GM12892 (cell line): ENCODE results near the gene ACOT6.

Experiments
- DNase-seq: peaks from one replicate; pipeline ENCODE4 v3.0.0; 2011; ENCODE audit not compliant: insufficient read length
- FAIRE-seq: peaks from 2 replicates; lab custom pipeline; 2011; peaks lifted over from hg19 to GRCh38; lab: Jason Lieb, UNC
- POLR2A ChIP-seq: IDR thresholded peaks from 2 replicates; pipeline ENCODE4 v1.6.1; 2011; ENCODE audit warnings: low read depth, low read length, control low read depth
- POLR2AphosphoS5 ChIP-seq: IDR thresholded peaks from 2 replicates; pipeline ENCODE4 v1.6.1; 2011; ENCODE audit warnings: low read depth, low read length, control low read depth
- TAF1 ChIP-seq: IDR thresholded peaks from 2 replicates; pipeline ENCODE4 v1.6.1; 2011; ENCODE audit warnings: low read depth, mild to moderate bottlenecking, control low read depth, low read length, borderline replicate concordance

Gene ACOT6

DNA sequence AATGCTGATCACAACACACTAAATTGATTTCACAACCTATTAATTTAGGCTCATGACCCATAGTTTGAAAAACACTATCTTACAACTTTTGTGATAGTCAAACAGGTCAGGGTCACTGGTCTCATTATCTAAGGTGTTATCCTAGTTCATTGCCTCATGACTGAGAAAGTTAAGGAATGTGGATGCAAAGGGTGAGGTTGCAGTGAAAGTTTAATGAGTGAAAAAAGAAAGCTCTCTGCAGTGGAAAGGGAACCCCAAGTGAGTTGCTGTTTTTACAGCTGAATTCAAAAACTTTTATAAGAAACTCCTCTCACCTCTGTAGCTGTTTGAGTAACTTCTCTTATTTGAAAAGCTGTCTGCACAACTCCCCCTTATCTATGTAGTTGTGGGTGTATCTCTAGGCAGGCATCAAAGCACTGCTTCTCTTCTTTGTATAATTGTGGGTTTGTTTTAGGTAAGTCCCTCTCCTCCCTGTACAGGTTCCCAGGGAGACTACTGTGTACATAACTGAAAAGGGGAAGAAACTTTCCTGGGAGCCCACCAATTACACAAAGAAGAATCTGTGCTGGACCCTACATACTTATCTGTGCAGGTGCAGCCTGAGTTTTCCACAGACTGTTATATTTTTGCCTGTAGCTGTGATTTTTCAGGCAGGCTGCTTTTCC is 51.4 kb downstream of the ACOT6 start:
- FAIRE-seq, result peak; percentile 63
- no peak for DNase-seq
- TF ChIP-seq POLR2A (no peak), POLR2AphosphoS5 (no peak), TAF1 (no peak)

DNA sequence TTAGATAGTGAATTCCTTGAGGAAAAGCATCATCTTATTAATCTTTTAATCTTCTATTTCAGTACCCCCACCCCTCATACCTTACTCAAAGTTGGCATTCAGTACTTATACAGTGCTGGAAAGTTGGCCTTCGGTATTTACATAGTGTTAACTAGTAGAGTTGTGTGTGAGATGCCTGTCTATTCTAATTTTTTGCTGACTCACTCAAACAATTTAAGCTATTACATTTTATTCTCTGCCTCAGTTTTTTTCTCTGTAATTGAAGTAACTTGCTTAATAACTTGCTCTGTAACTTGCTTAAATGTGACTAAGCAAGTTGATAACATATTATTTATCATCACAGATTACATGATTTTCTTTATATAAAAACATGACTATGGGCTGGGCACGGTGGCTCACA is 52.8 kb downstream of the ACOT6 start:
- FAIRE-seq, result no peak
- TF ChIP-seq POLR2A (no peak), POLR2AphosphoS5 (no peak), TAF1 (no peak)
- no peak for DNase-seq

DNA sequence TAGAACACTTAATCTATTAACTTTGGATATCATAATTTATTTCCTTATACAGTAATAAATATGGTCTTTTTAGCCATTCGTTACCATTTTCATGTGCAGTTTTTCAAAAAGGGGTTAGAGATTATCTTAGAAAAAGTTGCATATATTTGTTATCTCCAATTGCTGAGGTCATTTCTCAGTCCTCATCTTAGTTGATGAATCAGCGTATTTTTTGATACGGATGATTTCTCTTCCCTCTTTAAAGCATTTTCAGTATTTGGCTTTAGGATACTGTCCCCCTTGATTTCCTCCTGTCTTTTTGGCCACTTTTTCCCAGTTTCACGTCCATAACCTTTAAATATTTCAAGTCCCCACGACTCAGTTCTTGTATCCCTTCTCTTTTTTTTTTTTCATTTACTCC is 54.3 kb downstream of the ACOT6 start:
- FAIRE-seq, result no peak
- TF ChIP-seq POLR2A (no peak), POLR2AphosphoS5 (no peak), TAF1 (no peak)
- DNase-seq, result no peak

- DNase-seq (no peak), FAIRE-seq (no peak)
- TF ChIP-seq POLR2A (no peak), POLR2AphosphoS5 (no peak), TAF1 (no peak)
These were observed 55.5 kb downstream of the ACOT6 start for GRCh38 chr14:73667854-73668253.
